ENCODE measurements around the gene ACADS. TPM values are rescaled to one million over a fixed set of nuclear protein-coding genes. Genes with fewer than 3 reads are reported as not detected.

Gene ACADS
- total and polyA plus RNA-seq, 2 of the 8 experiments (the other 6 are each of a cell fraction or from before 2014, with no cell fraction given) = 4.9 to 7.5 TPM

DNA sequence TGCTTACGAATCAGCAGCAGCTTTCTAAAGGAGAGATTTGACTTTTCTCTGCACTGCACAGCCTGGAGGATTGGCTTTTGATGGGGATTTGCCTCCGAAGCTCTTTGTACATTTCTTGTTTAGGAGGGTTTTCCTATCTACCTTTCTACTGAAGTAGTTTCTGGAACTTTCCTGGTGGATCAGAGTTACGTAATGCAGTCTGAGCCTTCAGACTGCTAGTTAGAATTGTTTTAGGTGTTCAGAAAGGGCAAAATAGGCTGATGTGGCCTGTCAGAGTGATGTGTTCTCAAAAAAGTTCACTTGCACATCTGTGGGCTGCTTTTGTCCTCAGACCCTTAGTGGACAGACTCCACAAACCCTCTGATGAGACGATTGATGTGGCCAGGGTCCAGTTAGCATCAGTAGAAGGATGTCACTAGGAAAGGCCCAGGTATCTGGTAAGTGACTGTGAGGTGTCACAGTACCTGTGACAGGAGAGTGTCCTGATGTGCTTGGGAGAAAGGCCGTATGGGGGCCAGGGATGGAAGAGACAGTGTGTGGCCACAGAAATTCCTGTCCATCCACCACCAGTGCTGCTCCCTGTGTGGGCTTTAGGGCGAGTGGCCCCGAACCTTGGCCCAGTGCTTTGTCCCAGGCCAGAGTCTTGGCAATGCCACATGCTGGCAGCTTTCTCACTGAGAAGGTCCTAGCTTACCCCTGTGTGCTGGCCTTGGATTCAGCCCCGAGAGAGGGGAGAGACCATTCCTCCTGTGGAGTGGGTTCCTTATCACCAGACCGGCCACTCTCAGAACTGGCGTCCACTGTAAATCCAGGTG is 4.4 kb upstream of the ACADS start:
- Histone ChIP-seq H3K4me3 (ENCODE audit: extremely low read depth in 1 of 4, insufficient read depth in 2 of 4, low read depth in 3 of 4, low read length in 4 of 4) (no peak overlapping the region), H3K23me2 (ENCODE audit: low read depth, low read length) (peaks cover 4% of the 10 kb centered on the region; the same call in 1 of the 2 replicates), H3K9me3 (ENCODE audit: insufficient read depth in 2 of 2, low read depth in 1 of 2, low read length in 1 of 2) (no peaks in the 10 kb centered on the region), H4K20me1 (replicated peaks in 1 of 2; ENCODE audit: control insufficient read depth in 1 of 2, insufficient read depth in 2 of 2, low read length in 2 of 2) (peaks cover 0 to 8% of the 10 kb centered on the region in 2 experiments), H2BK20ac (ENCODE audit: low read length) (no peak overlapping the region), H3K79me2 (ENCODE audit: control insufficient read depth in 1 of 2, insufficient read depth in 2 of 2, low read length in 2 of 2) (no peaks in the 10 kb centered on the region), H3K79me1 (ENCODE audit: low read depth, low read length) (0 out of 2 replicates have a peak, but pooled peaks cover 4% of the 10 kb centered on the region), H2BK12ac (ENCODE audit: low read depth, low read length) (no peak overlapping the region), H3K23ac (ENCODE audit: insufficient read length) (no peak overlapping the region), H3K56ac (replicated peaks; ENCODE audit: insufficient read length, low read depth, low read length) (no peak overlapping the region), H2BK5ac (ENCODE audit: low read depth, low read length) (no peak overlapping the region), H4K91ac (replicated peaks; ENCODE audit: insufficient read length, low read length) (no peak overlapping the region), H2AK5ac (ENCODE audit: low read depth, low read length) (no peak overlapping the region), H2BK120ac (replicated peaks; ENCODE audit: low read depth, low read length) (no peak overlapping the region), H3K14ac (ENCODE audit: insufficient read length) (no peak overlapping the region), H3K4me2 (ENCODE audit: insufficient read depth in 1 of 2, low read depth in 2 of 2, low read length in 2 of 2) (no peak overlapping the region), H2BK15ac (ENCODE audit: low read length) (no peak overlapping the region), H3K27ac (ENCODE audit: low read depth, low read length) (no peak overlapping the region), H3K27me3 (replicated peaks in 1 of 4; ENCODE audit: control insufficient read depth in 3 of 4, extremely low read depth in 1 of 4, insufficient read depth in 3 of 4, low read length in 3 of 4) (peaks cover 0 to under 1% (median 0%) of the 10 kb centered on the region in 4 experiments; a peak in 2 of 7 replicates), H3K4ac (replicated peaks; ENCODE audit: insufficient read length, low read depth, low read length) (no peak overlapping the region), H4K8ac (ENCODE audit: extremely low read depth, insufficient read depth, low read length) (no peak overlapping the region), H2AFZ (ENCODE audit: low read length) (no peak overlapping the region), H3K18ac (ENCODE audit: extremely low read depth, low read length) (no peak overlapping the region), H4K5ac (ENCODE audit: insufficient read length, low read depth, low read length) (no peak overlapping the region), H3K9ac (replicated peaks in 1 of 4; ENCODE audit: extremely low read depth in 1 of 4, low read depth in 3 of 4, low read length in 3 of 4) (no peak overlapping the region), H3K4me1 (replicated peaks in 1 of 4; ENCODE audit: control insufficient read depth in 3 of 4, insufficient read depth in 4 of 4, low read length in 3 of 4) (peaks cover 0 to 5% (median 4%) of the 10 kb centered on the region in 4 experiments; a peak in 4 of 7 replicates), H3K36me3 (ENCODE audit: control insufficient read depth in 2 of 4, insufficient read depth in 4 of 4, low read length in 3 of 4) (peaks cover 36 to 66% (median 58%) of the 10 kb centered on the region in 4 experiments)
- TF ChIP-seq TAF1 (IDR thresholded peaks at IDR 0.05; ENCODE audit: low read depth, low read length) = no peak
- TF ChIP-seq MAFK (IDR thresholded peaks at IDR 0.05; ENCODE audit: low read depth, low read length) = no peak
- TF ChIP-seq RFX5 (IDR thresholded peaks at IDR 0.05; ENCODE audit: borderline replicate concordance, low read depth, low read length) = no peak
- TF ChIP-seq ZNF274 (IDR thresholded peaks at IDR 0.05; ENCODE audit: borderline replicate concordance, extremely low read depth, low read length) = no peak
- no peak for TF ChIP-seq JUN (IDR thresholded peaks at IDR 0.05; ENCODE audit: low read depth, low read length)
- TF ChIP-seq ATF3 (IDR thresholded peaks at IDR 0.05; ENCODE audit: insufficient read depth, low read depth, low read length) = no peak
- TF ChIP-seq HDAC2 (IDR thresholded peaks at IDR 0.05; ENCODE audit: borderline replicate concordance in 1 of 2, low read depth in 2 of 2, low read length in 2 of 2) = no peak
- DNase-seq (ENCODE audit: low read depth in 1 of 2, low spot score in 2 of 2) (no peak), FAIRE-seq (no peak)
- WGBS, 2 experiments (ENCODE audit: extremely low coverage in 1 of 2, insufficient coverage in 1 of 2, insufficient read length in 1 of 2, insufficient replicate concordance in 2 of 2, low coverage in 1 of 2, low lambda C conversion rate in 2 of 2, missing lambda C conversion rate in 1 of 2) = 92% methylated on average over 10 of the region's 10 CpGs; no CpG with 5 or more reads in 1 of the 2 experiments
- CTCF ChIA-PET (ENCODE audit: partially characterized antibody) = interaction anchor here (0.9 to 2.2 kb wide), 8 partner anchors 14 to 140 kb away, joined by 3 to 9 read pairs (median 3); partner anchors contain the start of gene POP5
- POLR2A ChIA-PET (ENCODE audit: partially characterized antibody) = interaction anchor here (0.6 to 1.5 kb wide), 4 partner anchors 74 to 141 kb away, joined by 3 read pairs; no protein-coding TSS in a partner anchor
